ENCODE results near the gene GPR151. TPM values are rescaled to one million over a fixed set of nuclear protein-coding genes. Genes with fewer than 3 reads are reported as not detected.
A peak's percentile ranks its signal among the peaks of the same experiment; 100 is the strongest.

Gene GPR151
- total RNA-seq, 1 donor from 2014 or later, result not detected

GRCh38 chr5:146553446-146553845 is 37.5 kb upstream of the GPR151 start:
- no peak overlapping the region for H3K27ac Mint-ChIP-seq
- H3K27me3 Mint-ChIP-seq, result peaks cover 3% of the 10 kb centered on the region
- H3K9me3 Mint-ChIP-seq, result no peaks in the 10 kb centered on the region
- TF ChIP-seq, protein P1, sequence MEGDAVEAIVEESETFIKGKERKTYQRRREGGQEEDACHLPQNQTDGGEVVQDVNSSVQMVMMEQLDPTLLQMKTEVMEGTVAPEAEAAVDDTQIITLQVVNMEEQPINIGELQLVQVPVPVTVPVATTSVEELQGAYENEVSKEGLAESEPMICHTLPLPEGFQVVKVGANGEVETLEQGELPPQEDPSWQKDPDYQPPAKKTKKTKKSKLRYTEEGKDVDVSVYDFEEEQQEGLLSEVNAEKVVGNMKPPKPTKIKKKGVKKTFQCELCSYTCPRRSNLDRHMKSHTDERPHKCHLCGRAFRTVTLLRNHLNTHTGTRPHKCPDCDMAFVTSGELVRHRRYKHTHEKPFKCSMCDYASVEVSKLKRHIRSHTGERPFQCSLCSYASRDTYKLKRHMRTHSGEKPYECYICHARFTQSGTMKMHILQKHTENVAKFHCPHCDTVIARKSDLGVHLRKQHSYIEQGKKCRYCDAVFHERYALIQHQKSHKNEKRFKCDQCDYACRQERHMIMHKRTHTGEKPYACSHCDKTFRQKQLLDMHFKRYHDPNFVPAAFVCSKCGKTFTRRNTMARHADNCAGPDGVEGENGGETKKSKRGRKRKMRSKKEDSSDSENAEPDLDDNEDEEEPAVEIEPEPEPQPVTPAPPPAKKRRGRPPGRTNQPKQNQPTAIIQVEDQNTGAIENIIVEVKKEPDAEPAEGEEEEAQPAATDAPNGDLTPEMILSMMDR (IDR thresholded peaks at IDR 0.05), result no peak
- intact Hi-C loops (cut with micrococcal nuclease), result no loop called here
- H3K4me1 Mint-ChIP-seq, result no peaks in the 10 kb centered on the region
- ATAC-seq (ENCODE audit: low read depth) (no peak), DNase-seq (no peak)
- CTCF ChIA-PET, result no interaction called here
- POLR2A ChIA-PET, result no interaction called here
- H3K4me3 Mint-ChIP-seq, result no peak overlapping the region
- no peaks in the 10 kb centered on the region for H3K36me3 Mint-ChIP-seq (ENCODE audit: low read depth)

GRCh38 chr5:146549615-146550014 is 33.6 kb upstream of the GPR151 start:
- H3K36me3 Mint-ChIP-seq (ENCODE audit: low read depth), result no peaks in the 10 kb centered on the region
- no peak overlapping the region for H3K27ac Mint-ChIP-seq
- H3K4me3 Mint-ChIP-seq, result no peak overlapping the region
- H3K4me1 Mint-ChIP-seq, result no peaks in the 10 kb centered on the region
- DNase-seq (no peak), ATAC-seq (ENCODE audit: low read depth) (no peak)
- ChIA-PET POLR2A (no interaction called here), CTCF (no interaction called here)
- H3K9me3 Mint-ChIP-seq, result no peaks in the 10 kb centered on the region
- H3K27me3 Mint-ChIP-seq, result peaks cover 7% of the 10 kb centered on the region
- intact Hi-C loops (cut with micrococcal nuclease), result no loop called here
- TF ChIP-seq, protein P1 (IDR thresholded peaks at IDR 0.05), result no peak

DNA sequence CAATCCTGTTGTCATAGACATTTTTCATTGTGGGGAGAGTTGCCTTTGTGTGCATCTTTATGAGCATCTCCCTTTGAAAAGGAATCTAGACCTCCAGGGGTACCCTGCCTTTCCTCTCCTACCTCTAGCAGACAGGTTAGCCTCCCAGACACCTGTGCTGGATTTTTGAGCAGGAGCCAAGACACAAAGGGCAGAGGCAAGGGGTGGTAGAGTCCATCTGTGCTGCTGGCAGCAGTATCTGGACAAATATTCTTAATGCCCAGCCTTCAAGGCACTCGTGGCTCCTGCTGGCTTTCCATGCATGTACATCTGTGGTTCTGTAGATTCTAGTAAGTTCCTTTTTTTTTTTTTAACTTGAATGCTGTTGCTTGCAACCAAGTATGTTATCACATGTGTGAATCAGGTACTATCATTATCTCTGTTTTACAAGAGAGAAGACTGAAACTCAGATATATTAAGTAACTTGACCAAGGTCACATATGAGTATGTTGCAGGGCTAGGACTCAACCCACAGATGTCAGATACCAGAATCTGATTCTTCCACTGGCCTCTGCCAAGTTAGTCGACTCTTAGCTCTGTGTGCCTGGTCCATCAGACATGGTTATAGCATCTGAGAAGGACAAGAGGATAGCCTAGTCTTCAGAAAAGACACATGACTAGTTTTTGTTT is 32.9 kb upstream of the GPR151 start:
- DNase-seq, result no peak
- Mint-ChIP-seq H3K9me3 (no peaks in the 10 kb centered on the region), H3K27me3 (peaks cover 7% of the 10 kb centered on the region), H3K36me3 (ENCODE audit: low read depth) (no peaks in the 10 kb centered on the region), H3K4me3 (no peak overlapping the region), H3K27ac (no peak overlapping the region), H3K4me1 (no peaks in the 10 kb centered on the region)
- intact Hi-C loops (cut with micrococcal nuclease), result no loop called here
- ATAC-seq (ENCODE audit: low read depth), result no peak
- TF ChIP-seq, protein P1 (IDR thresholded peaks at IDR 0.05), result no peak
- CTCF ChIA-PET, result no interaction called here
- POLR2A ChIA-PET, result no interaction called here

DNA sequence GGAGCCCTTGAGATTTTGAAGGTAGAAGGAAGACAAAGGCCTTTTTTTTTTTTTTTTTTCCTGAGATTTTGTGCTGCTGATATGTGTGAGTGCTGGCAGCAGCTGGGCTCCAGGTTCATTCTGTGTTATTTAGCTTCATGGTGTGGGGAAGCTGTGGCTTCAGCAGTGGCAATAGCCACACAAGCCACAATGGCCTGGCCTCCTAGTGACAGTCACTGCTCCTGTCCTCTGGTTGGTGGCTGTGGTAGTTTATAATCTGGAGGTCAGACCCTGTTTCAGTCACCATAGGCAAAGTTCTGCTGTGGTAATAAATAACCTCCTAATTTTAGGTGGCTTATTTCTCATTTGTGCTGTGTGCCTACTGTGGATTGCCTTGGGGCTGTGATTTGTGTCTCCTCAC is 28.2 kb upstream of the GPR151 start:
- ChIA-PET POLR2A (no interaction called here), CTCF (no interaction called here)
- TF ChIP-seq, protein P1 (IDR thresholded peaks at IDR 0.05), result no peak
- H3K27me3 Mint-ChIP-seq, result peaks cover 9% of the 10 kb centered on the region
- no peaks in the 10 kb centered on the region for H3K36me3 Mint-ChIP-seq (ENCODE audit: low read depth)
- H3K4me1 Mint-ChIP-seq, result peaks cover 2% of the 10 kb centered on the region
- ATAC-seq (ENCODE audit: low read depth) (no peak), DNase-seq (no peak)
- H3K27ac Mint-ChIP-seq, result no peak overlapping the region
- no peak overlapping the region for H3K4me3 Mint-ChIP-seq
- H3K9me3 Mint-ChIP-seq, result no peaks in the 10 kb centered on the region
- intact Hi-C loops (cut with micrococcal nuclease), result no loop called here

- intact Hi-C loops (cut with micrococcal nuclease), result loop anchor here (1.0 to 2.0 kb wide), 2 partner anchors 424 to 1281 kb away; no protein-coding TSS in a partner anchor
- H3K36me3 Mint-ChIP-seq (ENCODE audit: low read depth), result no peaks in the 10 kb centered on the region
- peaks cover 2% of the 10 kb centered on the region for H3K4me1 Mint-ChIP-seq
- DNase-seq (peak; percentile 36), ATAC-seq (ENCODE audit: low read depth) (peak; percentile 81)
- no peak overlapping the region for H3K4me3 Mint-ChIP-seq
- no peak overlapping the region for H3K27ac Mint-ChIP-seq
- POLR2A ChIA-PET, result no interaction called here
- TF ChIP-seq, protein P1 (IDR thresholded peaks at IDR 0.05), result peak; percentile 33
- CTCF ChIA-PET, result interaction anchor here (1.1 to 2.9 kb wide), 5 partner anchors 9 to 646 kb away, joined by 3 to 14 read pairs (median 5); no protein-coding TSS in a partner anchor
- H3K9me3 Mint-ChIP-seq, result no peaks in the 10 kb centered on the region
- H3K27me3 Mint-ChIP-seq, result peaks cover 5% of the 10 kb centered on the region
Measured at GRCh38 chr5:146541958-146542849, 26.2 kb upstream of the GPR151 start.
